Pancreas (tissue), 10 donors: Measurements from ENCODE around the gene NXPH4. TPM values are rescaled to one million over a fixed set of nuclear protein-coding genes. Genes with fewer than 3 reads are reported as not detected.

Experiments used
- ATAC-seq, 4 donors: fragments of 200-7000 bp; cut with Tn5 transposase; one replicate each; pipeline versions ENCODE4 v1.8.0 to v1.9.1; 2020; ENCODE audit warnings: mild to moderate bottlenecking in 4 of 4, moderate library complexity in 4 of 4
- DNase-seq, 6 donors: peaks; one replicate each; pipeline ENCODE4 v3.0.0-alpha.2; 2020
- FAIRE-seq: peaks from 2 replicates; lab custom pipeline; 2012; peaks lifted over from hg19 to GRCh38; lab: Jason Lieb, UNC
- H3K27ac ChIP-seq, 4 donors: fragments of 200-600 bp; sonication (generic); 1 replicate in 3 of 4; 2 replicates in 1 of 4; pipeline versions ENCODE4 v1.5.0 to v1.8.0; 2020
- H3K27me3 ChIP-seq, 4 donors: fragments of 200-600 bp; one replicate each; pipeline ENCODE4 v1.8.0; 2021
- H3K36me3 ChIP-seq, 3 donors: fragments of 200-600 bp; sonication (generic) in 1 of 3; one replicate each; pipeline versions ENCODE4 v1.5.0 to v1.8.0; 2020 to 2021
- H3K4me1 ChIP-seq, 3 donors: fragments of 200-600 bp; one replicate each; pipeline ENCODE4 v1.8.0; 2021
- H3K4me3 ChIP-seq, 4 donors: fragments of 200-600 bp; sonication (generic) in 2 of 4; one replicate each; pipeline versions ENCODE4 v1.5.0 to v1.8.0; 2020 to 2021
- H3K9me3 ChIP-seq, 4 donors: fragments of 200-600 bp; one replicate each; pipeline ENCODE4 v1.8.0; 2021
- WGBS, 2 donors: extraction: QIAGEN DNeasy Blood & Tissue Kit; methylation state at CpG; one replicate each; pipeline ENCODE4 v1.1.7; 2013; 5-methylcytosine and 5-hydroxymethylcytosine counted together
- intact Hi-C, 3 donors: fragments of 100-400 bp; cut with DNase I; formaldehyde crosslinking; loops; one replicate each; pipeline versions ENCODE4 v1.11.1 to v1.14.2; 2022
- polyA plus RNA-seq, 2 donors: library from polyadenylated mRNA; stranded (reverse); fragments of 200-250 nt; gene quantifications; one replicate each; pipeline ENCODE4 v1.2.3, GENCODE V29; 2013
- total RNA-seq, 6 donors: library from RNA; stranded (reverse); fragmentation: NEBNext Ultra II Directional in 4 of 6; extraction: Animal tissue kit (Norgen Biotek cat#: 25700) in 4 of 6; gene quantifications; one replicate each; pipeline versions ENCODE4 v1.2.1 to v1.2.4, GENCODE V29; 2021 to 2023
- TF ChIP-seq, protein P1 (sequence below), 4 donors: fragments of 200-600 bp; sonication (generic) in 3 of 4; IDR thresholded peaks; one replicate each; pipeline versions ENCODE4 v1.5.0 to v1.8.0; 2021; ENCODE audit warnings: antibody characterized with exemption in 4 of 4
- donor health status: healthy with polysubstance abuse.
- donor health status: DM: no; HTN: no; CAD: no; lungs with moderate emphysema.
- donor health status: DM: no; HTN: no; CAD: no.
- donor health status: control.
- donor health status: control.
- donor health status: Bipolar disorder and iron deficiency.
- donor health status: DM: yes; HTN: yes; CAD: no.
- donor health status: DM: no; HTN: no; CAD: no.
- donor health status: DM: no; HTN: no; CAD: no.
- donor health status: DM: yes; HTN: yes; CAD: no.

NXPH4 gene
- total and polyA plus RNA-seq, 8 donors = 0.28 to 3.3 (median 0.79) TPM

DNA sequence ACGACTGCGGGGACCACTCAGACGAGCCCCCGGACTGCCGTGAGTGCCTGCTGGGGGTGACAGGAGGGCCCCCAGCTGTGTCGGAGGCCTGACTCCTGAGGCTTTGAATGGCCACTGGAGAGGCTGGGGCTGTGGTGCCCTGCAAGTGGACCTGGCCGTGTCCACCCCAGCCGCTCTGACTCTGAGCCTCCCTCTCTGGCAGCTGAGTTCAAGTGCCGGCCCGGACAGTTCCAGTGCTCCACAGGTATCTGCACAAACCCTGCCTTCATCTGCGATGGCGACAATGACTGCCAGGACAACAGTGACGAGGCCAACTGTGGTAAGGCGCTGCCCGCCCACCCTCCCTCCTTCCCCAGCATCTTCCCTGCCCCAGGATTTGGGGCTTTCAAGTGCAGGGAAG is 16.1 kb upstream of the NXPH4 start:
- ATAC-seq (no peak), FAIRE-seq (no peak), DNase-seq (no peak)
- Histone ChIP-seq H3K36me3 (no peaks in the 10 kb centered on the region), H3K4me1 (no peaks in the 10 kb centered on the region), H3K9me3 (no peaks in the 10 kb centered on the region), H3K27me3 (no peaks in the 10 kb centered on the region), H3K27ac (no peak overlapping the region), H3K4me3 (no peak overlapping the region)
- WGBS, 2 donors = 87 to 88% methylated on average over 15 of the region's 15 CpGs
- intact Hi-C loops = no loop called here
- TF ChIP-seq, protein P1, sequence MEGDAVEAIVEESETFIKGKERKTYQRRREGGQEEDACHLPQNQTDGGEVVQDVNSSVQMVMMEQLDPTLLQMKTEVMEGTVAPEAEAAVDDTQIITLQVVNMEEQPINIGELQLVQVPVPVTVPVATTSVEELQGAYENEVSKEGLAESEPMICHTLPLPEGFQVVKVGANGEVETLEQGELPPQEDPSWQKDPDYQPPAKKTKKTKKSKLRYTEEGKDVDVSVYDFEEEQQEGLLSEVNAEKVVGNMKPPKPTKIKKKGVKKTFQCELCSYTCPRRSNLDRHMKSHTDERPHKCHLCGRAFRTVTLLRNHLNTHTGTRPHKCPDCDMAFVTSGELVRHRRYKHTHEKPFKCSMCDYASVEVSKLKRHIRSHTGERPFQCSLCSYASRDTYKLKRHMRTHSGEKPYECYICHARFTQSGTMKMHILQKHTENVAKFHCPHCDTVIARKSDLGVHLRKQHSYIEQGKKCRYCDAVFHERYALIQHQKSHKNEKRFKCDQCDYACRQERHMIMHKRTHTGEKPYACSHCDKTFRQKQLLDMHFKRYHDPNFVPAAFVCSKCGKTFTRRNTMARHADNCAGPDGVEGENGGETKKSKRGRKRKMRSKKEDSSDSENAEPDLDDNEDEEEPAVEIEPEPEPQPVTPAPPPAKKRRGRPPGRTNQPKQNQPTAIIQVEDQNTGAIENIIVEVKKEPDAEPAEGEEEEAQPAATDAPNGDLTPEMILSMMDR (IDR thresholded peaks at IDR 0.05) = no peak

- 80 to 91% methylated on average over 8 of the region's 8 CpGs for WGBS, 2 donors
- intact Hi-C loops = no loop called here
- no peaks in the 10 kb centered on the region for H3K27me3 ChIP-seq
- H3K4me3 ChIP-seq = no peak overlapping the region
- ATAC-seq = no peak
- no peaks in the 10 kb centered on the region for H3K9me3 ChIP-seq
- TF ChIP-seq, protein P1 (IDR thresholded peaks at IDR 0.05) = no peak
- H3K36me3 ChIP-seq = no peaks in the 10 kb centered on the region
- DNase-seq = no peak
- H3K27ac ChIP-seq = no peak overlapping the region
- H3K4me1 ChIP-seq = no peaks in the 10 kb centered on the region
- FAIRE-seq = no peak
These were observed 15.4 kb upstream of the NXPH4 start for GRCh38 chr12:57201219-57201618.

- intact Hi-C loops = no loop called here
- H3K4me3 ChIP-seq = no peak overlapping the region
- ATAC-seq = no peak
- 87 to 90% methylated on average over 16 of the region's 16 CpGs for WGBS, 2 donors
- DNase-seq = no peak
- H3K9me3 ChIP-seq = no peaks in the 10 kb centered on the region
- TF ChIP-seq, protein P1 (IDR thresholded peaks at IDR 0.05) = no peak
- H3K36me3 ChIP-seq = no peaks in the 10 kb centered on the region
- no peaks in the 10 kb centered on the region for H3K4me1 ChIP-seq
- no peak for FAIRE-seq
- H3K27me3 ChIP-seq = no peaks in the 10 kb centered on the region
- H3K27ac ChIP-seq = no peak overlapping the region
These were observed 15.0 kb upstream of the NXPH4 start for GRCh38 chr12:57201631-57202030.

DNA sequence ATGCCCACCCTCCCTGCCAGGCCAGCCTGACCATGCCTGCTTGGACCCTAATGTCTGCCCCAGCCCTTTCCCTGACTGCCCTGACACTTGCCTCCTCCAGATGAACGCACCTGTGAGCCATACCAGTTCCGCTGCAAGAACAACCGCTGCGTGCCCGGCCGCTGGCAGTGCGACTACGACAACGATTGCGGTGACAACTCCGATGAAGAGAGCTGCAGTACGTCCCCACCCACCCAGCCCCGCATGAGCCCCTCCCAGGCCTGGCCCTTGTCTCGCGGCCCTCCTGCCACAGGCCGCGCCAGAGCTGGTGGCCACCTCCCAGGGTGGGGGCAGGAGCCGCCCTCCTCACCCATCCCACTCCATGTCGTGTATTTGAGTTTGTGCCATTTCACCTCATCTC is 14.3 kb upstream of the NXPH4 start:
- WGBS, 2 donors = 93 to 96% methylated on average over 19 of the region's 19 CpGs
- FAIRE-seq (no peak), ATAC-seq (no peak), DNase-seq (no peak)
- TF ChIP-seq, protein P1 (IDR thresholded peaks at IDR 0.05) = no peak
- Histone ChIP-seq H3K4me1 (no peaks in the 10 kb centered on the region), H3K27me3 (no peaks in the 10 kb centered on the region), H3K27ac (no peak overlapping the region), H3K9me3 (no peaks in the 10 kb centered on the region), H3K36me3 (no peaks in the 10 kb centered on the region), H3K4me3 (no peak overlapping the region)
- intact Hi-C loops = no loop called here

GRCh38 chr12:57203201-57203600 is 13.4 kb upstream of the NXPH4 start:
- TF ChIP-seq, protein P1 (IDR thresholded peaks at IDR 0.05) = no peak
- DNase-seq = no peak
- Histone ChIP-seq H3K27me3 (no peaks in the 10 kb centered on the region), H3K4me1 (no peaks in the 10 kb centered on the region), H3K36me3 (no peaks in the 10 kb centered on the region), H3K9me3 (no peaks in the 10 kb centered on the region), H3K4me3 (no peak overlapping the region), H3K27ac (no peak overlapping the region)
- WGBS, 2 donors = 94 to 97% methylated on average over 24 to 28 of the region's 28 CpGs
- no peak for ATAC-seq
- intact Hi-C loops = no loop called here
- FAIRE-seq = no peak
